GM21528 (cell line): ENCODE results near the gene CSMD2.

Experiments used
- ATAC-seq: cut with Tn5 transposase; IDR thresholded peaks from one replicate; pipeline ENCODE4 v1.9.1; 2021; ENCODE audit warnings: mild to moderate bottlenecking, moderate library complexity; ENCODE audit not compliant: unreplicated experiment, low FRiP score

CSMD2 gene

GRCh38 chr1:33925586-33925985 lies 239.4 kb downstream of the CSMD2 start:
- ATAC-seq: no peak

DNA sequence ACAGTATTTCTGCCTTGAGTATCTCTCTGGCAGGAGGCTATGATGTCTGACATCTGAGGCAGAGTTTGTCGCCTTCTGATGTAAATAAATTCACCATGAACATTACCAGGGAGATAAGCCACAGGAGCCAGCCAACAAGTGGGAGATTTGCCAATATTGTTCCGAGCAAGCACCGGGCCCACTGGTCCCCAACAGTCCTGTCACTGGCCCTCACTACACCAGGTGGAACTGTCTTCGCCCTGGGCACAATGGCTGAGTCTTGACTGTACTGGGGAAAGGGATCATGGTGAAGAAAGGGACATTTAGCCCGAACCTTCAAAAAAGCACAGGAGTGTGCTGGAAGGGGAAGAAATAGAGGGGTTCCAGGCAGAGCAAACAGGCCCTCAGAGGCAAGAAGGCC lies 243.7 kb downstream of the CSMD2 start:
- ATAC-seq: no peak

- ATAC-seq: no peak
Observed at GRCh38 chr1:33918368-33918767, 246.7 kb downstream of the CSMD2 start.

DNA sequence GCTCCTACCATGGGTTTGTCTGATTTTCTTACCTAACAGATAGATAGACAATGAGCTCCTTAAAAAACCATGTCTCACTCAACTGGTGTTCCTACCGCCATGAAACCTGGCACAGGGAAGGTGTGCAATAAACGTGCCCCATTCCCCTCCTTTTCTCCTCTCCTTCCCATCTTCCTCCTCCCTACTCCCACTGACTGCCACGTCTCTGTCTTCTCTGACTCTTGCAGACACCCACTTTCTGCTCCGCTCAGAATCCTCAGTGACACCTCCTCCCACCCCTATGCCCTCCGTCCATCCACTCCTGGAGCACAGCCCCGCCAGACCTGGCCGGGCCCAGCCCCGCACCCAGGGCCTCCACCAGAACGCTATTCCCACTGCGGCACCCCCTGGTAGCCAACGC lies 248.2 kb downstream of the CSMD2 start:
- ATAC-seq: no peak

GRCh38 chr1:33914531-33914930 lies 250.5 kb downstream of the CSMD2 start:
- no peak for ATAC-seq

GRCh38 chr1:33908324-33908956 lies 256.6 kb downstream of the CSMD2 start:
- no peak for ATAC-seq

DNA sequence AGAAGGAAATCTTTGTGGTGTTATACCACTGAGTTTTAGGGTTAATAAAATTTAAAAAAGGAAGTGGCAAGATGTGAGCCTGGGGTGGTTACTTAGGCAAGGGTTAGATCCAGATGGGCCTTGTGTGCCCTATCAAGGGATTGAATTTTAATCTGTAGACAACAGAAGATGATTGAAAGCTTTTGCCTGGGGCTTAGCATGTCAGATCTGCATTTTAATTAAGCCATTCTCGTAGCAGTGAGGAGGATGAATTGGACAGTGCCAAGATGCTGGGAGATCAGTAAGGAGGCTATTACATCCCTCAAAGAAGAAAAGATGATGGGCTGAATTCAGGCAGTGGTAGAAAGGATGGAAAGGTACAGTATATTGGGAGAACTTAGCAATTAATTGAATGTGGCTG lies 258.9 kb downstream of the CSMD2 start:
- ATAC-seq: no peak

DNA sequence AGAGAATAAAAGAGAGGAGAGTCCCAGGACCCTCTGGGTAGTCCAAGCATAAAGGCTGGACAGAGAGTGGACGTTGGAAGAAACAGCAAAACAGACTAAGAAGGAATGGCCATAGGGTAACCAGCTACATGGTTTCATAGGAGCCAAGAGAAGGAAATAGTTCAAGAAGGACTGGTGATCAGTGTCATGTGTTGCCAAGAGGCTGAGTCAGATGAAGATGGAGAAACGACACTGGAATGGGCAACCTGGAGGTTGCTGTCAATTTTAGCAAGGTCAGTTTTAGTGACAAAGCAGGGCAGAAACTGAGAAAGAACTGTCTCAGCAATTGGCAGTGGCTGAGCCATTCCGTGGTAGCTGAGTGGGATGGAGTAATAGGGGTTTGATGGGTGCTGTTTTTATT lies 259.8 kb downstream of the CSMD2 start:
- ATAC-seq: no peak

DNA sequence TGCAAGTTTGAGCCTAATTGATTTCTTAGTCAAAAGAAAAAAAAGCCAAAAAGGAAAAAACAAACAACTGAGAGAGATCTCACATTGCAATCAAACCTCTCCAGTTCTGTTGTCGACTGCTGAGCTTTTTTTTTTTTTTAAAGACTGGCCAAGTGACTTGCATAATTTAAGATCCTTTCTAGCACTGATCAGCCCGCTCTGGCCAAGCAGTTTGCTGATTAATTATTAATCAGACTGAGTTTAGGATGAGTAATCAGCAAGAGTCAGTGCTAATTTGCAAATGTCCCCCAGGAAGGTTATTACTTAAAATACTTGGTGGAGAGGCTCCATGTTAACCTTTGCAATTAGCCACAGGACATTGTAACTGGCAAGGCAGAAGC lies 261.8 kb downstream of the CSMD2 start:
- ATAC-seq: peak; percentile 70

- ATAC-seq: peak; percentile 77
Observed at GRCh38 chr1:33902486-33903209, 262.4 kb downstream of the CSMD2 start.

DNA sequence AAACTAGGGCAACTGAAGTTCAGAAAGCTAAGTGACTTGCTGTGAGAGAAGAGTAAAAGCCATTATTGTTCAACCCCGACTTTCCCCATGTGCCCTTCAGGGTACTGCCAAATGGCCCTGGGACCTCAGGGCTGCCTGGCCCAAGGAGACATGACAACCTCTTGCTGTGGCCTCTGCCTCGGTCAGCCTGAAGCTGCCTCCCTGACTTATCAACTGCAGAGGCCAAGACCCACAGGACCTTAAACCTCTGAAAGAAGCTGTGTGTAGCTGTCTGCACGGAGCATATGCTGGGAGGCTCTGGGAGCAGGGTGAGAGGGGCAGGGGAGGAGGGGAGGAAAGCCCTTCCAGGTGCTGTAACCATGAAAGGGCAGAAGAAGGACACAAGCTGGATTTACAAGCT lies 265.3 kb downstream of the CSMD2 start:
- ATAC-seq: no peak

GRCh38 chr1:33898881-33899280 lies 266.1 kb downstream of the CSMD2 start:
- no peak for ATAC-seq

- no peak for ATAC-seq
Observed at GRCh38 chr1:33898406-33898805, 266.6 kb downstream of the CSMD2 start.

- no peak for ATAC-seq
Observed at GRCh38 chr1:33897092-33897725, 267.8 kb downstream of the CSMD2 start.

DNA sequence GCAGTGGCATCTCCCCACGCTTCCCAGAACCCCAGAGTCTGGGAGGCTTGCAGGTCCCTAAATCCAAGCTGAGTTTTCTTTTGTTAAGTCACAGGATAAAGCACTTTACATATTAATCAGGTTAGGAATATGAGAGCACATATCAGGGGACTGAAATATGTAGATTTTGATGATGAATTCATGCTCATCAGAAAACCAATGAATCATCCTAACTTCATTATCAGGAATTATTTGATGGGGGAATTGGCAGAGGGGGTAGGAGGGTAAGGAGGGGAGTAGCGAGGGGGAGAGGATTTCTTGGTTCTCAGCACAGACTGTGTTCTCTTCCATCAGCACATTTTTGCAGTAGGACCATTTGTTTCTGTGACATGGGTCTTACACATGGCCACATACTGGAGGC lies 269.1 kb downstream of the CSMD2 start:
- ATAC-seq: no peak

- ATAC-seq: no peak
Observed at GRCh38 chr1:33895396-33895795, 269.6 kb downstream of the CSMD2 start.

DNA sequence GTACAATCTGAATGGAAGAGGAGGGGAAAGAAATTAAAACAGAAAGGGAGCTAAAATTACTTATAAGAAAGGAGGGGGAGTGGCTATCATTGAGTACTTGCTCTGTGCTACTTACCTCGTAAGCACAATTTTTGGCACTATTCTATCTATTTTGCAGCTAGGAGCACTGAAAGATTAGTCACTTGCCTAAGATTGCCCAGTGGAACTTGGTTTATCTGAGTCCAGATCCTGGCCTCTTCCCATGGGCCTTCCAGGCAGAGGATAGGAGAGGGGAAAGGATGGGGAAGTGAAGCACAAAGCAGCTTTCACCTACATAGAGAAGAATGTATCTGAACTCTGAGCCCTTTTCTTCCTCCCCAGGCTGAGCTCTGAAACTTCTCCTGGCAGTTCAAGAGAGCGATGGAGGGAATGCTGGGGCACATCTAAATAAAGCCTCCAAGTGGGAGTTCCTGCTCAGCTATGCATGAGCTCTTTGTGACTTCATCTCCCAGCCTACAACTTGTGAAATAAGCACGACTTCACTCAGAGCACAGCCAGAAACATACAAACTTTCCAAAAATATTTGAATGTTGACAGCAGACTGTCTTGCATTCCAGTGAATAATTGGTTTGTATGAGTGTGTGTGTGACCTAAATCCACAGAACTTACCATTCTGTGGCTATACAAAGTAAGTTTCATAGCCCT lies 271.7 kb downstream of the CSMD2 start:
- ATAC-seq: no peak

DNA sequence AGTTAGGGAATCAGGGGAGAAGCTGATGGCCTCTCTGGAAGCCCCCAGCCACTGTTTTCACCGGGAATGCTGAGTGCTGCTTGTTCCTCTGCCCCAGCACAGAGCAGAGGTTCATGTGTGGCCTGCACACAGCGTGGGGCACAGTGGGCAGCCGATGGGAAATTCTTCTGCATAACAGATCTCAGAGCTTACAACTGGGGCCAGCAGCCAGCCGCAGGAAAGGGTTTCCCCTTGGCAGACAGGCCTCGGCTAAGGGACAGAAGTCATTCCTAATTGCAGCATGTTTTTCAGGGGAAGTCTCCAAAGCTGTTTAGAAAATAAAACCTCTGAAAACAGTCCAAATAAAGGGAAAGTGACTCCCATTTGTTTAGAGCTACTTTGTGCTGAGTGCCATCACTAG lies 278.5 kb downstream of the CSMD2 start:
- ATAC-seq: no peak

- ATAC-seq: no peak
Observed at GRCh38 chr1:33880305-33880704, 284.7 kb downstream of the CSMD2 start.

DNA sequence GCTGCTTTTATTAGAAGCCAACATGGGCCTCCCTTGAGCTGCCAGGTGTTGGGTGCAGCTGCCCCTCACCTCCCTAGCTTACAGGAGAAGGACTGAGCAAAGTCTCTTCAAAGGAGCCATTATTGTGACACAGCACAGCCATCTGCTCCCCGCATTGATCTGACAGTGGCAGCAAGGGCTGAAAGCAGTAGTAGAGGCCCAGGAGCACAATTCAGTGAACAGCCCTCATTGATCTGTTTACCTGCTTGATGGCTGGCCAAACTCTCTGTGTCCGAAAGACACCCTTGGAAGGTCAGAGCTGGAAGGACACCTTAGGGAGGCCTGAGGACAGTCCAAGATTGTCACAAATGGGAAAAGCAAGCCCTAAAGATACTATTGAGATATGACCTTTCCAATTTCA lies 286.6 kb downstream of the CSMD2 start:
- ATAC-seq: no peak

DNA sequence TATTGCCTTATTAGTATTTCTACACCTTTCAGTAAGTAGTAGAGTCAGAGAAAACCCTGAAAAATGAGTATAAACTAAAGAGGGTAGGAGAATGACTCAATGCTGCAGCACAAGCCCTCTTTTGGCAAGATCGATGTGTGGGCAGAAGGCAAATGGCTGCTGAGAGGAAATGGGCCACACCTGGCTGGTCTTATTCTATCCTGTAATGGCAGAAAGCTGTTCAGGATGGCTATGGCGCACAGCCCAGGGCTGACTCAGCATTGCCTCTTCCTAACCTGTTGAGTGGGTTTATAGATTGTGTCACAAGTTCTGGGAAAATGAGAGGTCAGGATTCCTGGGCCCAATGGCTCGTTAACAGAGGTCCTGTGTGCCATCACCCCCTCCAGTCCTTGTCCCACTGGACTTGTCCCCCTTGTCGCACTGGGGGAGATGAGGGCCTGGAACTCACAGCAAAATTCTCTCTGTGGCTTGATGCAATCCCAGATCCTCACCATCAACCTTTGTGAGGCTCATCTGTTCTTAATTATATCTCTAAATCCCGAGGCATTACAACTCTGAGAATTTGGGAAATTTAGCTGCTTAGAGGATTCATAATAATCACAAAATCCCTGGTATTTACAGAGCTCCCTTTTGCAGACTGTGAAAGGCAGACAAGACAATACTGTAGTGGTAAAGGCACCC lies 287.9 kb downstream of the CSMD2 start:
- ATAC-seq: no peak
